SK-N-SH (cell line): ENCODE measurements around the gene CYBA. TPM values are rescaled to one million over a fixed set of nuclear protein-coding genes. Genes with fewer than 3 reads are reported as not detected.

Source experiments
- CTCF ChIA-PET: fragments of 300-600, 350-600 bp; formaldehyde crosslinking; extraction: SDS; loops from one replicate; lab custom pipeline; 2021; lab: Yijun Ruan, JAX
- POLR2A ChIA-PET: fragments of 350-600 bp; sonication (Branson Sonifier 250); formaldehyde crosslinking; extraction: SDS; loops from one replicate; lab custom pipeline; 2020; ENCODE audit warnings: antibody characterized with exemption, inconsistent platforms; lab: Yijun Ruan, JAX
- DNase-seq: peaks from one replicate; pipeline ENCODE4 v3.0.0; 2012
- H2AFZ ChIP-seq: fragments of 200-600 bp; sonication (generic); 2 replicates; pipeline ENCODE4 v1.8.1; 2016; ENCODE audit warnings: antibody characterized with exemption, mild to moderate bottlenecking, low read depth
- H3F3A ChIP-seq: fragments of 200-600 bp; sonication (generic); replicated peaks from 2 replicates; pipeline ENCODE3; 2016; ENCODE audit warnings: antibody characterized with exemption, mild to moderate bottlenecking; ENCODE audit not compliant: insufficient read depth
- H3K27ac ChIP-seq, 2 experiments: fragments of 200-500 bp in 1 of 2; fragments of 200-600 bp in 1 of 2; sonication (Bioruptor generic) in 1 of 2; sonication (generic), shearing (Covaris generic) in 1 of 2; 2 replicates each; pipeline versions ENCODE4 v1.5.1 to v1.6.1; 2014 to 2016; ENCODE audit warnings: low read depth in 2 of 2, inconsistent platforms in 1 of 2, low read length in 1 of 2, mild to moderate bottlenecking in 1 of 2, mixed read lengths in 1 of 2
- H3K27me3 ChIP-seq: fragments of 200-600 bp; sonication (generic), shearing (Covaris generic); 2 replicates; pipeline ENCODE4 v1.6.1; 2016; ENCODE audit warnings: mixed run types; ENCODE audit not compliant: insufficient read depth
- H3K36me3 ChIP-seq, 2 experiments: fragments of 200-500 bp in 1 of 2; fragments of 200-600 bp in 1 of 2; sonication (Bioruptor generic) in 1 of 2; sonication (generic) in 1 of 2; replicated peaks in 1 of 2; 2 replicates each; pipeline versions ENCODE3 to v1.5.1; 2014 to 2016; ENCODE audit warnings: low read length in 1 of 2, mild to moderate bottlenecking in 1 of 2; ENCODE audit not compliant: insufficient read depth in 2 of 2, control insufficient read depth in 1 of 2
- H3K4me1 ChIP-seq, 2 experiments: fragments of 200-500 bp in 1 of 2; fragments of 200-600 bp in 1 of 2; sonication (Bioruptor generic) in 1 of 2; sonication (generic), shearing (Covaris generic) in 1 of 2; 2 replicates each; pipeline versions ENCODE4 v1.5.1 to v1.6.1; 2014 to 2016; ENCODE audit warnings: low read depth in 1 of 2, low read length in 1 of 2, mixed run types in 1 of 2; ENCODE audit not compliant: insufficient read depth in 2 of 2, control insufficient read depth in 1 of 2
- H3K4me2 ChIP-seq: fragments of 200-600 bp; sonication (generic), shearing (Covaris generic); 2 replicates; pipeline ENCODE4 v1.6.1; 2017; ENCODE audit warnings: mixed run types
- H3K4me3 ChIP-seq, 2 experiments: fragments of 200-500 bp in 1 of 2; fragments of 200-600 bp in 1 of 2; sonication (Bioruptor generic) in 1 of 2; sonication (generic), shearing (Covaris generic) in 1 of 2; 2 replicates each; pipeline versions ENCODE4 v1.5.1 to v1.8.1; 2014 to 2016; ENCODE audit warnings: low read depth in 2 of 2, inconsistent platforms in 1 of 2, low read length in 1 of 2, mild to moderate bottlenecking in 1 of 2, mixed read lengths in 1 of 2, moderate library complexity in 1 of 2
- H3K79me2 ChIP-seq: fragments of 200-600 bp; sonication (generic); 2 replicates; pipeline ENCODE4 v1.8.1; 2017; ENCODE audit warnings: mild to moderate bottlenecking; ENCODE audit not compliant: insufficient read depth
- H3K9ac ChIP-seq: fragments of 200-600 bp; sonication (generic); 2 replicates; pipeline ENCODE4 v1.6.1; 2017; ENCODE audit warnings: mixed run types
- H3K9me2 ChIP-seq: fragments of 200-600 bp; sonication (generic); 2 replicates; pipeline ENCODE4 v1.6.1; 2017; ENCODE audit warnings: mixed run types
- H3K9me3 ChIP-seq: fragments of 200-600 bp; sonication (generic); 2 replicates; pipeline ENCODE4 v1.6.1; 2017; ENCODE audit warnings: mixed run types, mild to moderate bottlenecking, moderate library complexity
- H4K20me1 ChIP-seq: fragments of 200-600 bp; sonication (generic); 2 replicates; pipeline ENCODE4 v1.6.1; 2017; ENCODE audit warnings: mild to moderate bottlenecking, mixed run types; ENCODE audit not compliant: insufficient read depth
- CHD2 ChIP-seq: fragments of 150-350 bp; IDR thresholded peaks from 2 replicates; pipeline ENCODE4 v1.6.1; 2018; ENCODE audit warnings: low read length; ENCODE audit not compliant: partially characterized antibody
- EZH2phosphoT487 ChIP-seq: fragments of 200-600 bp; sonication (generic); IDR thresholded peaks from 2 replicates; pipeline ENCODE4 v1.6.1; 2017; ENCODE audit warnings: low read depth, mixed run types, mild to moderate bottlenecking, antibody characterized with exemption, moderate library complexity, borderline replicate concordance
- FOSL2 ChIP-seq: IDR thresholded peaks from 2 replicates; pipeline ENCODE4 v1.4.0; 2012; ENCODE audit warnings: low read depth, mild to moderate bottlenecking, moderate library complexity, borderline replicate concordance
- FOXJ3 ChIP-seq: sonication (generic); formaldehyde crosslinking; IDR thresholded peaks from 2 replicates; pipeline ENCODE4 v1.5.1; 2020; ENCODE audit warnings: mild to moderate bottlenecking, missing genetic modification reagents
- FOXM1 ChIP-seq: IDR thresholded peaks from 2 replicates; pipeline ENCODE4 v1.4.0; 2012; ENCODE audit warnings: low read depth, mild to moderate bottlenecking
- JUND ChIP-seq: IDR thresholded peaks from 2 replicates; pipeline ENCODE4 v1.4.0; 2012
- MAX ChIP-seq: IDR thresholded peaks from 2 replicates; pipeline ENCODE4 v1.4.0; 2012; ENCODE audit warnings: low read depth
- MXI1 ChIP-seq: IDR thresholded peaks from 2 replicates; pipeline ENCODE4 v1.6.1; 2012; ENCODE audit warnings: mild to moderate bottlenecking, low read depth, low read length, improper control_type of control experiment
- NRF1 ChIP-seq: IDR thresholded peaks from 2 replicates; pipeline ENCODE4 v1.6.1; 2012; ENCODE audit warnings: low read depth, mild to moderate bottlenecking, low read length
- POLR2AphosphoS5 ChIP-seq: IDR thresholded peaks from 2 replicates; pipeline ENCODE4 v1.6.1; 2012; ENCODE audit warnings: low read depth, low read length
- RAD21 ChIP-seq: IDR thresholded peaks from 2 replicates; pipeline ENCODE4 v1.6.1; 2012; ENCODE audit warnings: mild to moderate bottlenecking, low read length
- RFX5 ChIP-seq: IDR thresholded peaks from 2 replicates; pipeline ENCODE4 v1.6.1; 2012; ENCODE audit warnings: mild to moderate bottlenecking, improper control_type of control experiment, low read length
- SMC3 ChIP-seq: IDR thresholded peaks from 2 replicates; pipeline ENCODE4 v1.6.1; 2012; ENCODE audit warnings: low read depth, low read length, improper control_type of control experiment
- YY1 ChIP-seq: IDR thresholded peaks from 2 replicates; pipeline ENCODE4 v1.4.0; 2012; ENCODE audit warnings: low read depth, mild to moderate bottlenecking
- WGBS: methylation state at CpG from one replicate; pipeline ENCODE4 v1.1.6; 2017; ENCODE audit warnings: low lambda C conversion rate; 5-methylcytosine and 5-hydroxymethylcytosine counted together
- polyA plus RNA-seq, 3 experiments: library from polyadenylated mRNA; depleted of rRNA; stranded (reverse); fragments of >200 nt; gene quantifications; 2 replicates each; pipeline ENCODE4 v1.2.3, GENCODE V29; 2012

CYBA gene
- polyA plus RNA-seq, 1 of the 3 experiments (the other 2 are of a cell fraction) = 176 TPM

GRCh38 chr16:88652762-88653063, 1.9 kb upstream of the CYBA start:
- no peaks in the 10 kb centered on the region for H3K27me3 ChIP-seq
- no peaks in the 10 kb centered on the region for H3K79me2 ChIP-seq
- no peak for DNase-seq
- H2AFZ ChIP-seq = no peak overlapping the region
- H3F3A ChIP-seq = no peaks in the 10 kb centered on the region
- no peak overlapping the region for H3K4me3 ChIP-seq
- H3K4me2 ChIP-seq = no peak overlapping the region
- TF ChIP-seq POLR2AphosphoS5 (no peak), RFX5 (no peak), FOSL2 (no peak), RAD21 (no peak), CHD2 (no peak), YY1 (no peak), FOXM1 (no peak), JUND (no peak), FOXJ3 (no peak), MAX (no peak), SMC3 (no peak)
- H3K9ac ChIP-seq = no peak overlapping the region
- no peaks in the 10 kb centered on the region for H3K9me2 ChIP-seq
- peaks cover 0 to 8% of the 10 kb centered on the region in 2 experiments for H3K36me3 ChIP-seq
- CTCF ChIA-PET = interaction anchor here (0.8 to 1.2 kb wide), 2 partner anchors 28 to 85 kb away, joined by 3 read pairs; no protein-coding TSS in a partner anchor
- H3K27ac ChIP-seq = no peak overlapping the region
- POLR2A ChIA-PET = no interaction called here
- H3K9me3 ChIP-seq = no peaks in the 10 kb centered on the region
- H3K4me1 ChIP-seq = peaks cover 4 to 10% of the 10 kb centered on the region in 2 experiments; a peak in 2 of 4 replicates
- no peaks in the 10 kb centered on the region for H4K20me1 ChIP-seq
- no CpG with 5 or more reads among the region's 8 CpGs for WGBS

- Histone ChIP-seq H3K27me3 (no peaks in the 10 kb centered on the region), H3F3A (no peaks in the 10 kb centered on the region), H3K36me3 (peaks cover 0 to 8% of the 10 kb centered on the region in 2 experiments), H3K9ac (no peak overlapping the region), H3K4me2 (no peak overlapping the region), H3K9me2 (no peaks in the 10 kb centered on the region), H3K27ac (no peak overlapping the region), H3K4me1 (peaks cover 4 to 10% of the 10 kb centered on the region in 2 experiments; a peak in 2 of 4 replicates), H4K20me1 (no peaks in the 10 kb centered on the region), H2AFZ (no peak overlapping the region), H3K4me3 (no peak overlapping the region), H3K79me2 (no peaks in the 10 kb centered on the region), H3K9me3 (no peaks in the 10 kb centered on the region)
- POLR2A ChIA-PET = no interaction called here
- TF ChIP-seq MXI1 (no peak), NRF1 (no peak), EZH2phosphoT487 (no peak), CHD2 (no peak)
- CTCF ChIA-PET = interaction anchor here (0.8 to 1.8 kb wide), 3 partner anchors 29 to 86 kb away, joined by 3 to 5 read pairs (median 3); no protein-coding TSS in a partner anchor
- WGBS = 83% methylated on average over 4 of the region's 29 CpGs
- no peak for DNase-seq
Observed at GRCh38 chr16:88651989-88652761, 1.3 kb upstream of the CYBA start.
